ENCODE results near the gene SEC16A.
A peak's percentile ranks its signal among the peaks of the same experiment; 100 is the strongest.

SEC16A gene

DNA sequence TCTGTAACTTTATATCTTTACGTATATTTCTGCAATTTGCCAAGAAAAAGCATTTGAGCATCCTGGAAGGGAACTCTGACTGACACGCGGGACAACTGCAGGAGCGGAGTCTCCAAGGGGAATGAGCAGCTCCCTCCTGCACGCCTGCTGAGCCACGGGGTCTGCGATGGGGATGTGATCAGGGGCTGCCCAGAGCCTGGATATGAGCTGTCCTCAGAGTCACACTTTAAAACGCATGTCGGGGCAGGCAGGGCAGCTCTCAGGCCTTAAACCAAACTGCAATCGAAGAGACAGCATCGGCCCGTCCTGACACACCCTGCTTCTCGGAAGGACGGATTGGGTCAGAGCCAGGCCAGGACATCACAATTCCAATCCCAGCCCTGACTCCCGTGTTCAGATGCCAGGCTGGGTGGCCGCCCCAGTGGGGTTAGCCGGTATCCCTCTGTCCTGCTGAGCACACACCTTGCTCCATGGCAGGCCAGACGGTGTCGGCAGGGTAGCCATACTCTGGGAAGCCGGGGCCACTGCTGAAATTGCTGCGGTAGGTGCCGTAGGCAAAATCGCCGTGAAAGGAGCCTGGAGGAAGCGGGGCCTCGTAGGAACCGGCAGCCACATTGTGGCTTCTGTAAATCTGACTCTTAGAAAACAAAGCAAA, 17.2 kb downstream of the SEC16A start:
- DNase-seq (ENCODE audit: low read depth): no peak

DNA sequence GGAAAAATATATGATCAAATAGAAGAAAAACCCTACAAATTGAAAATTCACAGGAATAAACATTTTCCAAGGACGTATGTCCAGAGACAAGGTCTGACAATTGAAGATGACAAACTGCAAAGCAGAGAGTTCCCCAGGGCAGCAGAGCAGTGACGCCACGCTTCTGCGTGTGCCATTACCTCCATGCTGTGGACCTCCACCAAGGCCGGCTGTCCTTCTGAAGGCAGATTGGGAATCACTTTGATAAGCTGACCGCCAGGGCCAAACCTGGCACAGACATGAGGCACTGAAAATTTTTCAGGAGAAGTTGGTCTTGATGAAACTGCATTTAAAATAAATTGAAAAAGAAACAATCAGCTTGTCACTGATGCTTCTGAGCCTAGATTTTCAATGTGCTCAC, 18.6 kb downstream of the SEC16A start:
- no peak for DNase-seq (ENCODE audit: low read depth)

- DNase-seq (ENCODE audit: low read depth): no peak
These were observed 19.3 kb downstream of the SEC16A start for GRCh38 chr9:136463578-136463977.

GRCh38 chr9:136462664-136463063, 20.2 kb downstream of the SEC16A start:
- no peak for DNase-seq (ENCODE audit: low read depth)

GRCh38 chr9:136460772-136461325, 22.0 kb downstream of the SEC16A start:
- DNase-seq (ENCODE audit: low read depth): no peak

GRCh38 chr9:136459425-136459824, 23.4 kb downstream of the SEC16A start:
- DNase-seq (ENCODE audit: low read depth): no peak

GRCh38 chr9:136457326-136457725, 25.5 kb downstream of the SEC16A start:
- DNase-seq (ENCODE audit: low read depth): no peak

DNA sequence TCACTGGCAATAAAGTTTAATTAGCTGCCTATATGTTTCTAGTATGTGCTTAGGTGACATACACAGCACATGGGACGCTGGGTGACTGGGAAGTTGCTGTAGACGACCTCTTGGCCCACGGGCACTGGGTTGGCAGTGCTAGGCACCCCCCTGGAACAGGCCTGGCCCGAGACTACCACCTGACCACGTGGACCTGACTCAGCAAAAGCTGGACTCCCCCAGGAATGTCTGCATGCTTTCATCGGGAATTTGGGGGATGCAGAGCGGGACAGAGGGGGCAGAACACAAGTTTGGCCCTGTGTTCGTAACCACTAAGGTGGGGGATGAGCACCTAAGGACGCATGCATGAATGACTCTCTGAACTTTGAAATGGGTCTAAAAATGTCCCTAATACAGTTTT, 26.6 kb downstream of the SEC16A start:
- no peak for DNase-seq (ENCODE audit: low read depth)

DNA sequence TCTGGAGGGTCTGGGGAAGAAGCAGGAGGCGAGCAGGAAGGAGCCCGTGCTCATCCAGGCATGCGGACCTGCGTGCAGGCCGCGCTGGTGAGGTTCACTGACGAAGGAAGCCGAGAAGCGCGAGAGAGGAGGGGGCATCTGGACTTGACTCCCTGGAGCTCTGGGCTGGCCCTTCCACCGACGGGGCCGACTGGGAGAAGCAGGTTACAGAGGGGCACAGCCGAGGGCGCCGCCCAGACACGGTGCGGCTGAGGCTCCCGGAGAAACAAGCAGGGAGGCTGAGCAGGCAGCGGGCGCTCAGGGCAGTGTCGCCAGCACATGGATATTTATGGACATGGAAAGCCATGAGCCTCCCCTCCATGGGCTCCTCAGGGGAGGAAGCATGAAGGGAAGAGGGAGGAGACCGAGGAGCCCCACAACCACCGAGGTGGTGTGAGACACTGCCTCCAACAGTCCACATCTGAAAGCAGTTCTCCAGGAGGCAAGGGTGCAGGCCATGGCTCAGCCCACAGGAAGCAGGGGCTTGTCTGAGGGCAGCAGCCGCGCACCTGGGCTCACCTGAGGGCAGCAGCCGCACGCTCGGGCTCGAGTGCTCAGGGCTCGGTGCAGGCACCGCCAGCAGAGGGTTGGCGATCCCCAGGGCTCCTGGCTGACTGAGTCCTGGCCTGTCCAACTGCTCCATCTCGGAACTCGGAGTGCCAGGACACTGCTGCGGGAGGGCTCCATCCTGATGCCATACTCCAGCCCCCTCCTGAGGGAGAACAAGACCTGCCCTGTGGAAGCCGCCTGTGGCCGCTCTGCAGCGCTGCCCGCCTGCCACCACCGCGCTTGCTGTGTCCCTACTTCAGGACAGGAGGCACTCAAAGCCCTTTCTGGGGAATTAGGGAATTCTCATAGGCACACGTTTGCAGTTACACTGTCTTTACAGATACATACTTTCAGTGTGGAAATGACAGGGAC, 27.5 kb downstream of the SEC16A start:
- DNase-seq (ENCODE audit: low read depth): no peak

GRCh38 chr9:136454026-136454796, 28.6 kb downstream of the SEC16A start:
- no peak for DNase-seq (ENCODE audit: low read depth)

DNA sequence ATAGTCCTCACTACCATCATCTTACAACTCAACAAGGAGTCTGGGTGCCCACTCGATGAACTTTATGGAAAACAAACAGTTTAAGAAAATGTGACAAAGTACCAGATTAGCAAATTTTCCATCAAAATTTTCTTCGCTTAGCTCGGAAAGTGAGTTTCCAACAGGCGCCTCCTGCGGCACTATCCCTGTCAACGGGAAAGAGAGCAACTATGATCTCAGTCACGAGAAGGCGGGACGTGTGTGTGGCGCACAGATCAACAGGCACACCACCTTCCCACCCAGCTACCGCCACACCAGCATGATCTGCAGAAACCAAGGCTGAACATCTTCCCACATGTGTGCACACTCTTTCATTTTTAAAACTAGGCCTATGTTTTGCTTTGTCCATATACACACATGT, 29.5 kb downstream of the SEC16A start:
- DNase-seq (ENCODE audit: low read depth): no peak

- DNase-seq (ENCODE audit: low read depth): no peak
These were observed 31.5 kb downstream of the SEC16A start for GRCh38 chr9:136451221-136451877.

- DNase-seq (ENCODE audit: low read depth): no peak
These were observed 34.2 kb downstream of the SEC16A start for GRCh38 chr9:136448655-136449054.

GRCh38 chr9:136447173-136447778, 35.6 kb downstream of the SEC16A start:
- no peak for DNase-seq (ENCODE audit: low read depth)

DNA sequence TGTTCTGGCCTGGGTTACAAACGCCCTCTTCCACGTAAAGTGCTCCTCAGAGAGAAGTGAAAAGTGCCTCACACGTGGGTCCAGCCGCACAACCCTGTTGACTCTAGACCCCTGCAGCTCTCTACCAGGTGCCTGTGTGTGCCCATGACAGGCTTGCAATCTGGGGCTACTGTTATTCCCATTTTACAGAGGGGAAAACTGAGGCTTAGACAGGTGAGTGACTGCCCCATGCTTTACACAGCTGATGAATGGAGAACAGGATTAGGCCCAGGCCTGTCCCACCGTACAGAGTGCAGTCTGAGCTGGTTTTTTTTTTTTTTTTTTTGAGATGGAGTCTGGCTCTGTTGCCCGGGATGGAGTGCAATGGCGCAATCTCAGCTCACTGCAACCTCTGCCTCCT, 37.0 kb downstream of the SEC16A start:
- no peak for DNase-seq (ENCODE audit: low read depth)

DNA sequence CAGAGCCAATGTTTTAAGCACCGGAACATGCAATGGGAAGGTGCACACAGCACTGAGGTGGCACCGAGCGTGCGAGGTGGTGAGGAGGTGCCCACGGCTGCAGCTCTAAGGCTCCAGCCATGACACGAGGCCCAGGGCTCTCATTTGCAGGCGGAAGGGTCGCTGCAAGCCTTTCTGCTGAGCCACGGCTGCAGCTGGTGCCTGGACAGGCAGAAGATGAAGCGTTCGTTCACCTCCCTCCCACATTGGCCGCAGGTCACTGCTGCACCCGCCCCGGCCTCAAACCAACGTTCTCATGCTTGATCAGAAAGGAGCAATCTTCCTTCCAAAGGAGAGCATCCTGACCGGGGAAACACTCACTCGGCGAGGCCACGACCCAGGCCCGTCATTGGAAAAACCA, 38.7 kb downstream of the SEC16A start:
- DNase-seq (ENCODE audit: low read depth): no peak

DNA sequence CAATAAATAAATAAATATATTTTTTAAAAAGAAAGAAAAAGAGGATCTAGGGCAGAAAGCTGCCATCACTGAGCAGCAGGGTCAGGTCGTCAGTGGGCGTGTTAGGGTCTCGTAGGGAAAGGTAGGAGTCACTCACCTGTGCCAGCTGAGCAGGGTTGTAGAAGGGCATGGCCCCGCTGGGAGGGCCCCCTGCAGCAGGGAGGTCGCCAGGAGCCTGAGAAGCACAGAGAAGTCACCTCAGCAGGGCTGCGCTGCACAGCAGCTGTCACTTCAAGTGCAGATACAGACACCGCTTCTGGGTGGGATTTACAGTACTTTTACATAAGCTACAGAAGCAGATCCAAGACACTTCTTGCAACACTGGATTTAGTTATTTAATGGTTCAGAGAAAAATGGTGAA, 39.2 kb downstream of the SEC16A start:
- DNase-seq (ENCODE audit: low read depth): no peak

DNA sequence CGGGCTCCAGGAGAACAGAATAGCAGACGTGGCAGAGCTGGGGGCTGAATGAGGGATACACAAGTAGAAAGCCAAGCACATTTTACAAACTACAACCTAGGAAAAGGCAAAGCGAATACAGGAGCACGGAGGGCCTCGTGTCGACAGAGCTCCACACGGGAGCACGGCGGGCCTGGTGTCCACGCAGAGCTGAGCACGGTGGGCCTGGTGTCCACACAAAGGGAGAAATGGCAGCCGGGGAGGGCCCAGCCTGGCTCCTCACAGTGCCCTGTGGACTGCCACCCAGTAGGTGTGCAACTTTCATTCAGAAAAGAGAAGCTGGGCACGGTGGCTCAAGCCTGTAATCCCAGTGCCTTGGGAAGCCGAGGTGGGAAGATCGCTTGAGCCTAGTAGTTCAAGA, 39.8 kb downstream of the SEC16A start:
- DNase-seq (ENCODE audit: low read depth): no peak

DNA sequence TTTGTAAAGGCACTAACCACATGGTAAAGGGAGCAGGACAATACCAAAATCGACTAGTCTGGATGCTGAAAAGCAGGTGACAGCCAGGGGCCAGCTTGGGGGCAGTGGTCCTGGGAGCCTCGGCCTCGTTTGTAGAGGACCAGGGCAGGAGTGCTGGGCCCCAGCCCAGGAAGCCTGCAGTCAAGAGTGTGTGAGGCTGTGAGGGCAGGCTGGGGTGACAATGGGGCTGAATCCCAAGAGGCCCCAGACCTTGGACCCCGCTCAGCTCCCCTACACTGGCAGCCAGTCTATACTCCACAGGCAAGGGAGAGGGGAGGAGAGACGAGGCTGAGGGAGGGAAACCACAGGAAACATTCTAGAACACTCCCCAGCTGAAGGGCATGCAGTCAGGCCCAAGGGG, 40.6 kb downstream of the SEC16A start:
- no peak for DNase-seq (ENCODE audit: low read depth)

GRCh38 chr9:136441681-136442245, 41.1 kb downstream of the SEC16A start:
- DNase-seq (ENCODE audit: low read depth): no peak

DNA sequence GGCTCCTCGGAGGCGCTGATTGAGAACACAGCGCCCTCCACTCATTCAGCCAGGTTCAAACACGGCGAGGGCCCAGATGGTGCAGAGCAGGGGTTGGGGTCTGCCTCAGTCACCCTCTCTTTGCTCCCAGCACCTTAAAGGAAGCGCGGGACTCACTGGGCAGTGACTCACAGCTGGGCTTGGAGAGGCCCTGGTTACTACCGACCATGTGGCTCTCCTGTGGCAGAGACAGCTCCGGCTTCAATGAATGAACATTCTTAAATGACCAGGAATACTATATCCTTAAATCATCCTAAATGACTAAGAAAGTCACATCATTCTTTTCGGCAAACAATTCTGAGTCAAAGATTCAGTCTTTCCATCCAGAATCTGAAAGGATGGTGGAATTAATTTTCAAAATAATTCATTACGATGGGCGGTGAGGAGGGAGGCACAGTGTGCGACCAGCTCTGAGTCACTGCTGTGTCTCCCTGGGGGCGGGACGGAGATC, 41.6 kb downstream of the SEC16A start:
- peak; percentile 15 for DNase-seq (ENCODE audit: low read depth)
